WTC11 (cell line): Measurements from ENCODE around the gene LDLRAD4.

Experiments used
- AFF4 ChIP-seq: sonication (generic); formaldehyde crosslinking; IDR thresholded peaks from 2 replicates; pipeline ENCODE4 v1.8.1; 2023; ENCODE audit warnings: mild to moderate bottlenecking, missing genetic modification reagents, borderline replicate concordance
- CTCF ChIP-seq: fragments of 200-600 bp; IDR thresholded peaks from 2 replicates; pipeline ENCODE4 v1.8.0; 2022; ENCODE audit warnings: antibody characterized with exemption
- ELF4 ChIP-seq: sonication (generic); formaldehyde crosslinking; IDR thresholded peaks from 2 replicates; pipeline ENCODE4 v1.8.1; 2022; ENCODE audit warnings: low read depth, mild to moderate bottlenecking, moderate library complexity, missing genetic modification reagents
- ETV6 ChIP-seq: sonication (generic); formaldehyde crosslinking; IDR thresholded peaks from 2 replicates; pipeline ENCODE4 v1.8.1; 2022; ENCODE audit warnings: mild to moderate bottlenecking, missing genetic modification reagents
- NFE2L1 ChIP-seq: sonication (generic); formaldehyde crosslinking; IDR thresholded peaks from 2 replicates; pipeline ENCODE4 v1.8.1; 2023; ENCODE audit warnings: missing genetic modification reagents
- NR3C1 ChIP-seq: sonication (generic); formaldehyde crosslinking; conservative IDR thresholded peaks from 2 replicates; pipeline ENCODE4 v1.8.1; 2023; ENCODE audit warnings: low read depth, mild to moderate bottlenecking, missing genetic modification reagents
- SMAD3 ChIP-seq: sonication (generic); formaldehyde crosslinking; IDR thresholded peaks from 2 replicates; pipeline ENCODE4 v1.8.0; 2022; ENCODE audit warnings: missing genetic modification reagents, mild to moderate bottlenecking, borderline replicate concordance
- SP1 ChIP-seq: sonication (generic); formaldehyde crosslinking; conservative IDR thresholded peaks from 2 replicates; pipeline ENCODE4 v1.8.1; 2022; ENCODE audit warnings: missing genetic modification reagents
- USF2 ChIP-seq: sonication (generic); formaldehyde crosslinking; IDR thresholded peaks from 2 replicates; pipeline ENCODE4 v1.8.1; 2023; ENCODE audit warnings: mild to moderate bottlenecking, missing genetic modification reagents, moderate library complexity
- TF ChIP-seq, protein P1 (sequence below): sonication (generic); formaldehyde crosslinking; IDR thresholded peaks from 2 replicates; pipeline ENCODE4 v1.8.1; 2023; ENCODE audit warnings: mild to moderate bottlenecking, moderate library complexity, missing genetic modification reagents
- TF ChIP-seq, protein P2 (sequence below): sonication (generic); formaldehyde crosslinking; IDR thresholded peaks from 2 replicates; pipeline ENCODE4 v1.8.0; 2022; ENCODE audit warnings: missing genetic modification reagents
- TF ChIP-seq, protein P3 (sequence below): sonication (generic); formaldehyde crosslinking; IDR thresholded peaks from 2 replicates; pipeline ENCODE4 v1.8.0; 2022; ENCODE audit warnings: mild to moderate bottlenecking, missing genetic modification reagents

- TF ChIP-seq CTCF = no peak
- no peak for TF ChIP-seq SP1 (CRISPR knock-in tag)
- TF ChIP-seq, protein P1, sequence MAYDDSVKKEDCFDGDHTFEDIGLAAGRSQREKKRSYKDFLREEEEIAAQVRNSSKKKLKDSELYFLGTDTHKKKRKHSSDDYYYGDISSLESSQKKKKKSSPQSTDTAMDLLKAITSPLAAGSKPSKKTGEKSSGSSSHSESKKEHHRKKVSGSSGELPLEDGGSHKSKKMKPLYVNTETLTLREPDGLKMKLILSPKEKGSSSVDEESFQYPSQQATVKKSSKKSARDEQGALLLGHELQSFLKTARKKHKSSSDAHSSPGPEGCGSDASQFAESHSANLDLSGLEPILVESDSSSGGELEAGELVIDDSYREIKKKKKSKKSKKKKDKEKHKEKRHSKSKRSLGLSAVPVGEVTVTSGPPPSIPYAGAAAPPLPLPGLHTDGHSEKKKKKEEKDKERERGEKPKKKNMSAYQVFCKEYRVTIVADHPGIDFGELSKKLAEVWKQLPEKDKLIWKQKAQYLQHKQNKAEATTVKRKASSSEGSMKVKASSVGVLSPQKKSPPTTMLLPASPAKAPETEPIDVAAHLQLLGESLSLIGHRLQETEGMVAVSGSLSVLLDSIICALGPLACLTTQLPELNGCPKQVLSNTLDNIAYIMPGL (CRISPR knock-in tag) = no peak
- no peak for TF ChIP-seq ELF4 (CRISPR knock-in tag)
- TF ChIP-seq AFF4 = no peak
- TF ChIP-seq, protein P2, sequence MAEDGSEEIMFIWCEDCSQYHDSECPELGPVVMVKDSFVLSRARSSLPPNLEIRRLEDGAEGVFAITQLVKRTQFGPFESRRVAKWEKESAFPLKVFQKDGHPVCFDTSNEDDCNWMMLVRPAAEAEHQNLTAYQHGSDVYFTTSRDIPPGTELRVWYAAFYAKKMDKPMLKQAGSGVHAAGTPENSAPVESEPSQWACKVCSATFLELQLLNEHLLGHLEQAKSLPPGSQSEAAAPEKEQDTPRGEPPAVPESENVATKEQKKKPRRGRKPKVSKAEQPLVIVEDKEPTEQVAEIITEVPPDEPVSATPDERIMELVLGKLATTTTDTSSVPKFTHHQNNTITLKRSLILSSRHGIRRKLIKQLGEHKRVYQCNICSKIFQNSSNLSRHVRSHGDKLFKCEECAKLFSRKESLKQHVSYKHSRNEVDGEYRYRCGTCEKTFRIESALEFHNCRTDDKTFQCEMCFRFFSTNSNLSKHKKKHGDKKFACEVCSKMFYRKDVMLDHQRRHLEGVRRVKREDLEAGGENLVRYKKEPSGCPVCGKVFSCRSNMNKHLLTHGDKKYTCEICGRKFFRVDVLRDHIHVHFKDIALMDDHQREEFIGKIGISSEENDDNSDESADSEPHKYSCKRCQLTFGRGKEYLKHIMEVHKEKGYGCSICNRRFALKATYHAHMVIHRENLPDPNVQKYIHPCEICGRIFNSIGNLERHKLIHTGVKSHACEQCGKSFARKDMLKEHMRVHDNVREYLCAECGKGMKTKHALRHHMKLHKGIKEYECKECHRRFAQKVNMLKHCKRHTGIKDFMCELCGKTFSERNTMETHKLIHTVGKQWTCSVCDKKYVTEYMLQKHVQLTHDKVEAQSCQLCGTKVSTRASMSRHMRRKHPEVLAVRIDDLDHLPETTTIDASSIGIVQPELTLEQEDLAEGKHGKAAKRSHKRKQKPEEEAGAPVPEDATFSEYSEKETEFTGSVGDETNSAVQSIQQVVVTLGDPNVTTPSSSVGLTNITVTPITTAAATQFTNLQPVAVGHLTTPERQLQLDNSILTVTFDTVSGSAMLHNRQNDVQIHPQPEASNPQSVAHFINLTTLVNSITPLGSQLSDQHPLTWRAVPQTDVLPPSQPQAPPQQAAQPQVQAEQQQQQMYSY (CRISPR knock-in tag) = no peak
- no peak for TF ChIP-seq SMAD3 (CRISPR knock-in tag)
- TF ChIP-seq, protein P3, sequence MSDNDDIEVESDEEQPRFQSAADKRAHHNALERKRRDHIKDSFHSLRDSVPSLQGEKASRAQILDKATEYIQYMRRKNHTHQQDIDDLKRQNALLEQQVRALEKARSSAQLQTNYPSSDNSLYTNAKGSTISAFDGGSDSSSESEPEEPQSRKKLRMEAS = no peak
- no peak for TF ChIP-seq NFE2L1 (CRISPR knock-in tag)
- TF ChIP-seq NR3C1 (CRISPR knock-in tag) = no peak
- TF ChIP-seq ETV6 (CRISPR knock-in tag) = no peak
- TF ChIP-seq USF2 = no peak
These were observed 255.8 kb downstream of the LDLRAD4 start for GRCh38 chr18:13474336-13474735.
